PFSK-1 (cell line): ENCODE measurements around the gene SLC4A3.

Source experiments
- POLR2AphosphoS5 ChIP-seq: IDR thresholded peaks from 2 replicates; pipeline ENCODE4 v1.6.1; 2012; ENCODE audit warnings: low read depth, mild to moderate bottlenecking, control low read depth, low read length, moderate library complexity
- REST ChIP-seq, 2 experiments: IDR thresholded peaks; 2 replicates each; pipeline versions ENCODE4 v1.6.1 to v1.8.0; 2011 to 2012; ENCODE audit warnings: low read depth in 2 of 2, low read length in 2 of 2, control low read depth in 1 of 2, inconsistent platforms in 1 of 2, mild to moderate bottlenecking in 1 of 2, moderate library complexity in 1 of 2; ENCODE audit not compliant: insufficient read depth in 1 of 2
- TAF1 ChIP-seq: IDR thresholded peaks from 2 replicates; pipeline ENCODE4 v1.6.1; 2012; ENCODE audit warnings: low read length, control low read depth, borderline replicate concordance; ENCODE audit not compliant: insufficient read depth

DNA sequence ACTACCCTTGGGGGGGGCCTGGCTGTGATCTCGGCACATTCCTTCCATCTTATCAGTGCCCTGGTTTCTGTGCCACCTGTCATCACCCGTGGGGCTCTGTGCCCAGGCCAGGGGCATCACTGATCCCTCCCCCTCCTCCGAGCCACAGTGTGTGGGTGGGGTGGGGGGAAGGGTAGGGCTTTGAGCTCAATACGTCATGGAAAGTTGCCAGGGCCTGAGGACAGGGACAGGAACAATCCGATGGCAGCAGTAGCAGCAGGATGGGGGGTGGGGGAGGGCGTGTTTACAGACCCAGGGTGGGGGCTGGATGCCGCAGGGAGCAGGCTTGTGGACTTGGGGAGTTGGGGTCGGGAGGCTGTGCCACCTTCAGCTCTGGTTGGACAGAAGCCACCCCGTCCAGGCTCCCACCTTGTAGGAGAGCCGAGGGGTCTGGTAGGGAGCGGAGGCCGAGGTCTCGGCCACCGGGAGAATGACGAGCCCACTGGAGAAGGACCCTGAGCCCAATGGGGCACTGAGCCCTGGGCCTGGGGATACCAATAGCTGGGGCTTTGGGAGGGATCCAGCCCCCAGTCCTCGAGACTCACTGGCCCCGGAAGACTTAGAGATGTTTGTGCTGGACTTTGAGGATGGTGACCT is 3.5 kb downstream of the SLC4A3 start:
- TF ChIP-seq REST (IDR thresholded peaks at IDR 0.05; ENCODE audit: insufficient read depth in 1 of 2, low read depth in 2 of 2, low read length in 2 of 2) (no peak), TAF1 (no peak), POLR2AphosphoS5 (no peak)
